Stimulated activated CD4-positive, alpha-beta T cell treated with anti-CD3 and anti-CD28 coated beads, Interleukin-4, amount 100 ng/mL, for 1 hour (primary cell): Measurements from ENCODE around the gene TUT1.
"Not testable (repeated sequence)": the region's sequence is repeated elsewhere in the genome, so short reads cannot be mapped to it uniquely, and the experiment has no call there.

Experiments used
- DNase-seq: peaks from one replicate; pipeline ENCODE4 v3.0.0-alpha.2; 2020

TUT1 gene

GRCh38 chr11:62591448-62592145, at the start of gene TUT1:
Gene TUT1, minus strand, starts transcription at chr11:62591523. Its CDS starts 38 bp downstream, at chr11:62591485.
- peak; percentile 90 for DNase-seq

GRCh38 chr11:62632492-62632891, 41.2 kb upstream of the TUT1 start:
- DNase-seq = no peak

- DNase-seq = no peak
These were observed 36.4 kb upstream of the TUT1 start for GRCh38 chr11:62627713-62628112.

GRCh38 chr11:62622476-62623089, 31.3 kb upstream of the TUT1 start:
- DNase-seq = no peak

GRCh38 chr11:62621567-62622470, 30.5 kb upstream of the TUT1 start, which contains the start of gene B3GAT3:
Gene B3GAT3, minus strand, starts transcription at chr11:62621986. Its CDS starts 39 bp downstream, at chr11:62621947.
- peak; percentile 94 for DNase-seq

GRCh38 chr11:62621027-62621566, 29.8 kb upstream of the TUT1 start:
- DNase-seq = no peak

- DNase-seq = not testable (repeated sequence)
These were observed 25.6 kb upstream of the TUT1 start for GRCh38 chr11:62616957-62617356.

GRCh38 chr11:62615521-62615920, 24.2 kb upstream of the TUT1 start:
- no peak for DNase-seq

GRCh38 chr11:62614275-62614674, 23.0 kb upstream of the TUT1 start:
- DNase-seq = peak; percentile 62

GRCh38 chr11:62613291-62613778, 22.0 kb upstream of the TUT1 start:
- no peak for DNase-seq

- DNase-seq = peak; percentile 87
These were observed 21.3 kb upstream of the TUT1 start, which contains the start of the genes EML3 and ROM1 for GRCh38 chr11:62612366-62613290. Gene EML3, minus strand, starts transcription at chr11:62612775. Its CDS starts 318 bp downstream, at chr11:62612457. Gene ROM1, plus strand, starts transcription at chr11:62613257. Its CDS starts 25 bp downstream, at chr11:62613282.

- peak; percentile 61 for DNase-seq
These were observed 20.5 kb upstream of the TUT1 start for GRCh38 chr11:62611705-62612365.

GRCh38 chr11:62610814-62611704, 19.7 kb upstream of the TUT1 start:
- DNase-seq = no peak

GRCh38 chr11:62610403-62610802, 19.1 kb upstream of the TUT1 start:
- no peak for DNase-seq

GRCh38 chr11:62608776-62609175, 17.5 kb upstream of the TUT1 start:
- DNase-seq = no peak

- DNase-seq = no peak
These were observed 16.4 kb upstream of the TUT1 start for GRCh38 chr11:62607714-62608113.

- no peak for DNase-seq
These were observed 14.6 kb upstream of the TUT1 start for GRCh38 chr11:62605902-62606301.

- DNase-seq = no peak
These were observed 14.1 kb upstream of the TUT1 start for GRCh38 chr11:62605467-62605866.

- DNase-seq = no peak
These were observed 13.3 kb upstream of the TUT1 start for GRCh38 chr11:62604460-62605120.
